NCI-H2107 treated with DMSO at 0.1 percent for 48 hours (cell line): Measurements from ENCODE around the gene ANKRD39.
"Not testable (repeated sequence)": the region's sequence is repeated elsewhere in the genome, so short reads cannot be mapped to it uniquely, and the experiment has no call there.

ENCODE experiments used
- DNase-seq: peaks from one replicate; lab custom pipeline; 2025; ENCODE audit not compliant: unreplicated experiment; lab: John Stamatoyannopoulos, UW

Gene ANKRD39

GRCh38 chr2:96857667-96858372 lies at the start of gene ANKRD39:
Gene ANKRD39 (minus strand): TSS chr2:96858016. CDS start chr2:96857987, 29 bp downstream.
- DNase-seq: peak; percentile 93

- no peak for DNase-seq
Observed at GRCh38 chr2:96906729-96907114, 48.9 kb upstream of the ANKRD39 start.

- no peak for DNase-seq
Observed at GRCh38 chr2:96903815-96904214, 46.0 kb upstream of the ANKRD39 start.

GRCh38 chr2:96903318-96903717 lies 45.5 kb upstream of the ANKRD39 start:
- no peak for DNase-seq

- no peak for DNase-seq
Observed at GRCh38 chr2:96900237-96900636, 42.4 kb upstream of the ANKRD39 start.

GRCh38 chr2:96899413-96899741 lies 41.6 kb upstream of the ANKRD39 start:
- DNase-seq: no peak

- no peak for DNase-seq
Observed at GRCh38 chr2:96898641-96899412, 41.0 kb upstream of the ANKRD39 start.

- DNase-seq: no peak
Observed at GRCh38 chr2:96898135-96898505, 40.3 kb upstream of the ANKRD39 start.

- DNase-seq: no peak
Observed at GRCh38 chr2:96897491-96898134, 39.8 kb upstream of the ANKRD39 start.

GRCh38 chr2:96895746-96896651 lies 38.2 kb upstream of the ANKRD39 start:
- peak; percentile 73 for DNase-seq

- no peak for DNase-seq
Observed at GRCh38 chr2:96895032-96895745, 37.4 kb upstream of the ANKRD39 start.

GRCh38 chr2:96894151-96894531 lies 36.3 kb upstream of the ANKRD39 start:
- DNase-seq: no peak

GRCh38 chr2:96893289-96894150 lies 35.7 kb upstream of the ANKRD39 start:
- no peak for DNase-seq

- no peak for DNase-seq
Observed at GRCh38 chr2:96891591-96892333, 33.9 kb upstream of the ANKRD39 start.

- DNase-seq: no peak
Observed at GRCh38 chr2:96890726-96891385, 33.0 kb upstream of the ANKRD39 start.

- no peak for DNase-seq
Observed at GRCh38 chr2:96890252-96890651, 32.4 kb upstream of the ANKRD39 start.

- DNase-seq: not testable (repeated sequence)
Observed at GRCh38 chr2:96889502-96889901, 31.7 kb upstream of the ANKRD39 start.
